GM12892 (cell line): ENCODE results near the gene ADAMTS2.

ENCODE experiments used
- POLR2A ChIP-seq: IDR thresholded peaks from 2 replicates; pipeline ENCODE4 v1.6.1; 2011; ENCODE audit warnings: low read depth, low read length, control low read depth
- POLR2AphosphoS5 ChIP-seq: IDR thresholded peaks from 2 replicates; pipeline ENCODE4 v1.6.1; 2011; ENCODE audit warnings: low read depth, low read length, control low read depth
- TAF1 ChIP-seq: IDR thresholded peaks from 2 replicates; pipeline ENCODE4 v1.6.1; 2011; ENCODE audit warnings: low read depth, mild to moderate bottlenecking, control low read depth, low read length, borderline replicate concordance

- no peak for TF ChIP-seq POLR2A
- TF ChIP-seq POLR2AphosphoS5 = no peak
- TF ChIP-seq TAF1 = no peak
These were observed 232.7 kb downstream of the ADAMTS2 start for GRCh38 chr5:179112469-179113142.
